Subcutaneous adipose tissue (tissue), 4 donors: ENCODE results near the gene MAP2K5. TPM values are rescaled to one million over a fixed set of nuclear protein-coding genes. Genes with fewer than 3 reads are reported as not detected.

Experiments used
- total RNA-seq, 4 donors: library from RNA; depleted of rRNA; stranded (reverse); fragments of >200 nt; gene quantifications; one replicate each; pipeline ENCODE4 v1.1.0, GENCODE V29; 2016
- TF ChIP-seq, protein P1 (sequence below): fragments of 450-650 bp; IDR thresholded peaks from one replicate; pipeline ENCODE4 v1.5.1; 2016; ENCODE audit warnings: low read depth, mild to moderate bottlenecking, control low read depth, antibody characterized with exemption, moderate library complexity

MAP2K5 gene
- total RNA-seq, 4 donors from 2014 or later, result 20.7 to 23.4 (median 22.3) TPM

DNA sequence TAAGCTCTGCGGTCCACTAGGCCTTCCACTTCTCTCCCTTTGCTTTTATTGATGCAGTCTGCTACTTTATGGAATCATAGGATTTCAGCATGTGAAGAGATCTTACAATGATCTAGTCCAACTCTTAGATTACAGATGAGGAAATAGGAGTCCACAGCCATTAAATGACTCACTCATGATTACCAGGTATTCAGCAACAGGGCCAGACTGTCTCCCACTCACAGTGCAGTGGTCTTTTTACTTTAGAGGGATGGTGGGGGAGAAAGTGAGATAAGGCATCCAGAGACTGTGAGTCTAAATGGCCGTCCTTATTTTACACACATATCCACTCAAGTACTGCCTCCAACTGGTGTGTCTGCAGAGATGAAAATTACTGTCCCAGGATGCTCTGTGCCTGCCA, 194.3 kb downstream of the MAP2K5 start:
- TF ChIP-seq, protein P1, sequence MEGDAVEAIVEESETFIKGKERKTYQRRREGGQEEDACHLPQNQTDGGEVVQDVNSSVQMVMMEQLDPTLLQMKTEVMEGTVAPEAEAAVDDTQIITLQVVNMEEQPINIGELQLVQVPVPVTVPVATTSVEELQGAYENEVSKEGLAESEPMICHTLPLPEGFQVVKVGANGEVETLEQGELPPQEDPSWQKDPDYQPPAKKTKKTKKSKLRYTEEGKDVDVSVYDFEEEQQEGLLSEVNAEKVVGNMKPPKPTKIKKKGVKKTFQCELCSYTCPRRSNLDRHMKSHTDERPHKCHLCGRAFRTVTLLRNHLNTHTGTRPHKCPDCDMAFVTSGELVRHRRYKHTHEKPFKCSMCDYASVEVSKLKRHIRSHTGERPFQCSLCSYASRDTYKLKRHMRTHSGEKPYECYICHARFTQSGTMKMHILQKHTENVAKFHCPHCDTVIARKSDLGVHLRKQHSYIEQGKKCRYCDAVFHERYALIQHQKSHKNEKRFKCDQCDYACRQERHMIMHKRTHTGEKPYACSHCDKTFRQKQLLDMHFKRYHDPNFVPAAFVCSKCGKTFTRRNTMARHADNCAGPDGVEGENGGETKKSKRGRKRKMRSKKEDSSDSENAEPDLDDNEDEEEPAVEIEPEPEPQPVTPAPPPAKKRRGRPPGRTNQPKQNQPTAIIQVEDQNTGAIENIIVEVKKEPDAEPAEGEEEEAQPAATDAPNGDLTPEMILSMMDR, result no peak

DNA sequence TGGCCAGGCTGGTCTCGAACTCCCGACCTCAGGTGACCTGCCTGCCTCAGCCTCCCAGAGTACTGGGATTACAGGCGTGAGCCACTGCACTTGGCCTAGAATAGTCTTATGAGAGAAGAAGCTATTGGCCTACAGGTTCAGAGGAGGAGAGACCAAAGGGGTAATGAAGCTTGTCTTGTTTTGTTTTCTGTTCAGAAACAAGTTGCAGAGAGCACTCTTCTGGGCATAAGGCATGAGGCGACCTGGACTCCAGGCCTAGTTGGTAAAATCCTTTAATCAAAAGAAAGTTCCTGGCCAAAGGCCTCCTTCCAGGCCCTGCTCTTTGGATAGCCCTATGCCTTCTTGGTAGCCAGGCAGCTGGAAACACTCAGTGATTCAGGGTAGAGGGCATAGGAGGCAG, 195.6 kb downstream of the MAP2K5 start:
- TF ChIP-seq, protein P1, result no peak

DNA sequence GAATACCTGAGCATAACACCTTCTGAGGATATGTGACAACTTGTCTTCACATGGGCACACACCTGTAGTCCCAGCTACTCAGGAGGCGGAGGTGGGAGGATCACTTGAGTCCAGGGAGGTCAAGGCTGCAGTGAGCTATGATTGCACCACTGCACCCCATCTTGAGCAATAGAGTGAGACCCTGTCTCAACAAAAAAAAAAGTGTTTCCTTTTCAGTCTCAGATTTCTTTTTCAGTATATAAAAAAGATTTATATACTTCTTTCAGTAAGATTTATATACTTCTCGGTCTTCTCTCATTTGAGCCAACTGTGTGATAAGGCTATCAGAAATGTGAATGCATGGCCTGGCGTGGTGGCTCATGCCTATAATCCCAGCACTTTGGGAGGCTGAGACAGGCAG, 197.9 kb downstream of the MAP2K5 start:
- TF ChIP-seq, protein P1, result no peak

DNA sequence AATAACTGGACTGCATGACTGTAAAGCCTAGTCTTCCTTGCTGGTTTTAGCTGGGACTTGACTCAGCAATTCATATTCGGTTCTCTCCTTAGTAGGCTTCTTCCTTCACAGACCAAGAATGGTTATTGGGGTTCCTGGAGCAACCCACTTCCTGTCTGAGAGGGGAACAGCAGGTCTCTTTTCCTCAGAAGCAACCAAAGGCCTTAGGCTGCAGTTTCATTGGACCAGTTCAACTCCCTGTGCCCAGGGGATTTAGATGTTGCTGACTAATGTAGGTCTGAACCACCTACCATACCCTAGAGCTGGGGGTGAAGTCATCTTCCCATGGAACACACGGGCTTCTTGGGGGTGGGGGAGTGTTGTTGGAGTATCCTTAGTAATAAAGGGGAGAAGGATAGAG, 198.8 kb downstream of the MAP2K5 start:
- TF ChIP-seq, protein P1, result no peak

DNA sequence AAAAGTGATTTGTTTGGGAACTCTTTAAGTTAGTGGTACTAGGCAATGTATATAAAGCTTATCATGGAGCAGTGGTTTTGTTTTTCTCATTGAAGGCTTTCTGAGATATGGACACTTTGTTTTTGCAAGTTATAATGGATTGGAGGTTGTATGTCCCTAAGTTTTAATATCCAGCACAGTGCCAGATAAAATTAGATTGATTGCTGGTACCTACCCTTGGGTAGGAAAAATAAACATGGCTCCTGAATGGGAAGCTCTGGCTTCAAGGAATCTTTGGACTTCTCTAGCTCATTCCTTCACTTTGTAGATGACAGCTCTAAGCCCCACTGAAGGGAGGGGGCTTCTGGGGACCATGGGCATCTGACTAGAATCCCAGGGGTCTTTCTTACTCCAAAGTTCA, 201.1 kb downstream of the MAP2K5 start:
- TF ChIP-seq, protein P1, result no peak

DNA sequence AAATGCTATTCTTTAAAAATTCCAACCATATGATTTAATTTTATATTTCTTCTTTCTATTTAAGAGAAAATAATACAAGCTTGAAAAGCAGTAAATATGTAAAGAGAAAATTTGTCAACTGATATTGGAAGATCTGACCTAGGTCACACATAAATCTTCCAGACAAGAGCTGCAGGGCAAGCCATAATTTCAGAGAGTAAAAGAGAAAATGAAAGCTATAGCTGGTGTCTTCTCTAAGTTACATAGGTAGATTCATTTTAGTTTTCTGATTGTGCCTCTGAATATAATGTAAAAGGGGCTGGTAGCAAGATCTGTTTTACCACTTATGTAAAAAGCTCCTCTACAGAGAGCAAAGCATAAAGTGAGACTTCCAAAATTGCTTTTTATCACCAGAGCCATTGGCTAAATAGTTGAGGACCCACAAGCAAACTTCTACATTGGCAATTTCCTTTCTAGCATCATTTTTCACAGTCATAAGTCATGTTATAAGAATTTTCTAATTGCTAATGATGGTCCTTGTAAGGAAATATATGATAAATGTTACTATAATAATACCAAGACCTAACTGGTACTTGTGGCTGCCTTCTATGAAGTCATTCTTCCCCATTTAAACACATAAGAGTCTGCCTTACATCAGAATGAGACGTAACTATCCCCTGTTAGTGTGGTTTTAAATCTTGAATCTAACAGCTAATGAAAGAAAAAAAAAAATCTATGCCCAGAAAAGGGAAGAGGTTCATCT, 202.0 kb downstream of the MAP2K5 start:
- TF ChIP-seq, protein P1, result no peak

DNA sequence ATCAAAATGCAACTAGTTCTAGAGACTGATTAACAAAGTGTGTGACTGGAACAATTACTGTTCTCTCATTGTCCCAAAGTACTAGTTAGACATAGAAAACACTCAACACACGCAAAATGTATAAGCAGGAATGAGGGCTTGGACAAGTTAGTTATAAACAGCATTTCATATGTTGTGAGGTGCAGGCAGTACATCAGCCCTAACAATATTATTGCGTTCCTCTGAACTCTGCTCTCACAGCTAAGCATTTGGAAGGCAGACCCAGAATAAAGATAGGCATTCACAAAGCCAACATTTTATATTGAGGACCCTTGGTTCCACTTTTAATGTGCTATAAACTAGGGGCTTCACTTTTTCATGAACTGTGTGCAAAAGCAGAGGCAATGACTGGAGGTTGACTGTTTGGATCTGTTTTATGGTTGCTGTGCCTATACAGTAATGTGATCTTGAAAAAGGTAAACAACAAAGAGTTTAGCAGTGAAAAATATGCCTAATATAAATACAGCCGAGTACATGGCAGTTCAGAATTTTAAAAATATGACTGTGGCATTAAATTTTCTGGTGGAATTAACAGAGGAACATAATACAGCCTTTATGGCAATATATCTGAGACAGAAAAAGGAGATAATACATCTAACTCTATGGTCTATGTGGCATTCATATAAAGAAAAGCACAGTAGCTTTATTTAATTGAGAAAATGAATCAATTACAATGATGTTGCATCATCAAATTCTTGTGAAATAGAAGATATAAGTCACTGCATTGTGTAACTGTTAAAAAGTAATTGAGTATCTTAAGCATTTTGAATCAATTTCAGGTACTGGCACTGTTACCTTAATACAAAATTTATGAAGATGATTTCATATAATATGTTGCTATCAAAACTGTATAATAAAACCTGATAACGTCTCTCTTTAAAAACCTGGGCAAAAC, 202.8 kb downstream of the MAP2K5 start:
- TF ChIP-seq, protein P1, result no peak
